Activated CD8-positive, alpha-beta T cell treated with anti-CD3 and anti-CD28 coated beads, Interleukin-2, amount 10 ng/mL, durations not matched to agents 7 days and 5 days (primary cell): ENCODE results near the gene HACD2. TPM values are rescaled to one million over a fixed set of nuclear protein-coding genes. Genes with fewer than 3 reads are reported as not detected.
"Not testable (repeated sequence)": the region's sequence is repeated elsewhere in the genome, so short reads cannot be mapped to it uniquely, and the experiment has no call there.

Experiments
- ATAC-seq: fragments of 150-1000 bp; cut with Tn5 transposase; one replicate; pipeline ENCODE4 v1.10.0; 2021; ENCODE audit warnings: moderate library complexity
- CTCF ChIA-PET: fragments of 350-600 bp; sonication (Branson Sonifier 250); formaldehyde crosslinking; loops from one replicate; lab custom pipeline; 2021; ENCODE audit warnings: antibody characterized with exemption; lab: Charles Lee
- POLR2A ChIA-PET: fragments of 350-600 bp; sonication (Branson Sonifier 250); formaldehyde crosslinking; loops from one replicate; lab custom pipeline; 2021; ENCODE audit warnings: antibody characterized with exemption; lab: Charles Lee
- DNase-seq: peaks from one replicate; pipeline ENCODE4 v3.0.0-alpha.2; 2020
- H3K27ac Mint-ChIP-seq: one replicate; pipeline ENCODE4 v1.8.0; 2021; ENCODE audit warnings: mild to moderate bottlenecking, mixed read lengths
- H3K27me3 Mint-ChIP-seq: one replicate; pipeline ENCODE4 v1.8.0; 2021; ENCODE audit warnings: low read depth, mixed read lengths
- H3K36me3 Mint-ChIP-seq: one replicate; pipeline ENCODE4 v1.8.0; 2021; ENCODE audit warnings: low read depth, mixed read lengths
- H3K4me1 Mint-ChIP-seq: one replicate; pipeline ENCODE4 v1.8.0; 2021; ENCODE audit warnings: low read depth, mixed read lengths
- H3K4me3 Mint-ChIP-seq: one replicate; pipeline ENCODE4 v1.8.0; 2021; ENCODE audit warnings: mild to moderate bottlenecking, mixed read lengths
- H3K9me3 Mint-ChIP-seq: one replicate; pipeline ENCODE4 v1.8.0; 2022; ENCODE audit warnings: mixed read lengths; ENCODE audit not compliant: insufficient read depth
- total RNA-seq, 2 experiments: library from RNA; stranded (reverse); gene quantifications; one replicate each; pipeline ENCODE4 v1.2.3, GENCODE V29; 2021

Gene HACD2
- total RNA-seq, 2 experiments from 2014 or later: 20.7 to 23.8 TPM

DNA sequence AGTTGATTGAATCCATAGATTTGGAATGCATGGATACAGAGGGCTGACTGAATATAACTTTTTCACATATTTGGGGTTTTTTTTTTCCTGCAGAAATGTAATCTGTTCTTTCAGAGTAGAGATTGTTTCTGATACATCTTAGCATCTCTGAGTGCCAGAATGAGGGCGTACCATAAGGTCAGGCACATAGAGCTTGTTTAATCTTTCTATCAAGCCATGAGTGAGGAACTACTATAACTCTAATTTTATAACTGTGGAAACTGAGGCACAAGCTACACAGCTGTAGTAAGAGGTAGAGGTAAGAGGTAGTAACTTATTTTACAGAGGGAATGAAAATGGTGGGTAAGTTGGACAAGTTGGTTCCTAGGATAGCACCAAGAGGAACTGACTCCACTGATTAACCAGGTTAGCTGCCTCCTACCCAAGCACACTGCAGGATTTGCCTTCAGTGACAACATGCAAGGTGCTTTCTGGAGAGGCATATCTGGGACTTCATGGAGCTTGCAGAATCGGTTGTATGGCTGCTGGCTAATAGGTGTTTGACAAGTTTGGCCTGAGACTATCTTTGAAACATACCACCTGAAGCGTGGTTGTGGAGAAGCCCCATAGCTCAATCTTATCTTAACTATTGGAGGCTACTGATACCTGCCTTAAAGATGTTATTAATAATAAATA is 23.5 kb upstream of the HACD2 start:
- ATAC-seq: no peak
- H3K27ac Mint-ChIP-seq: no peak overlapping the region
- CTCF ChIA-PET: interaction anchor here (0.8 kb wide), 1 partner anchor 10 kb away, joined by 4 read pairs; no protein-coding TSS in a partner anchor

GRCh38 chr3:123606527-123606926 is 21.7 kb upstream of the HACD2 start:
- H3K4me3 Mint-ChIP-seq: no peak overlapping the region
- H3K36me3 Mint-ChIP-seq: peaks cover 3% of the 10 kb centered on the region
- H3K27ac Mint-ChIP-seq: no peak overlapping the region
- ChIA-PET POLR2A (no interaction called here), CTCF (interaction anchor here (1.1 kb wide), 1 partner anchor 36 kb away, joined by 3 read pairs; no protein-coding TSS in a partner anchor)
- H3K4me1 Mint-ChIP-seq: peaks cover 3% of the 10 kb centered on the region
- ATAC-seq (no peak), DNase-seq (no peak)
- no peaks in the 10 kb centered on the region for H3K27me3 Mint-ChIP-seq
- H3K9me3 Mint-ChIP-seq: no peaks in the 10 kb centered on the region

More for the DNA sequence above, 23.5 kb upstream of the HACD2 start:
- Mint-ChIP-seq H3K9me3 (no peaks in the 10 kb centered on the region), H3K27me3 (no peaks in the 10 kb centered on the region), H3K4me3 (no peak overlapping the region), H3K36me3 (peaks cover 3% of the 10 kb centered on the region), H3K4me1 (peaks cover 3% of the 10 kb centered on the region)
- POLR2A ChIA-PET: no interaction called here
- DNase-seq: no peak

DNA sequence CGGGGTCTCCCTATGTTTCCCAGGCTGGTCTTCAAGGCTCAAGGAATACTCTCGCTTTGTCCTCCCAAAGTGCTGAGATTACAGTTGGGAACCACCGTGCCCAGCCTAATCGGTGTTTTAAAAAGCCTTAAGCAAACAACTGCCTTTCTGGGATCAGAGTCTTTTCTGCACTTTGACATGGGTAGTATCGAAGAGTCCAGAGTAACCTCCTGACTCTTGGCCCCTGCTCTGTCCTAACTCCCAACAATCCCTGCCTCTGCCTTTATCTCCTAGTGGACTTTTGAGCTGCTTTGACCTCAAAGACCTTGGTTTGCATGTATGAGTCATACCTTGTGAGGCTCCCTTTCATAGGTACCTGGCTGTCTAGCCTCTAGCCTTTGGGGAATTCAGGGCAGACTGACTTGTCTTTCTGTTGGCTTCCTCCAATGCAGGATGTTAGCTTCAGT is 21.0 kb upstream of the HACD2 start:
- Mint-ChIP-seq H3K36me3 (peaks cover 3% of the 10 kb centered on the region), H3K4me1 (no peaks in the 10 kb centered on the region), H3K27me3 (no peaks in the 10 kb centered on the region), H3K9me3 (no peaks in the 10 kb centered on the region), H3K27ac (no peak overlapping the region), H3K4me3 (no peak overlapping the region)
- POLR2A ChIA-PET: no interaction called here
- DNase-seq: no peak
- ATAC-seq: no peak
- CTCF ChIA-PET: interaction anchor here (1.1 kb wide), 1 partner anchor 37 kb away, joined by 3 read pairs; no protein-coding TSS in a partner anchor

- CTCF ChIA-PET, H3K27me3 Mint-ChIP-seq, POLR2A ChIA-PET, H3K4me3 Mint-ChIP-seq, H3K9me3 Mint-ChIP-seq, DNase-seq, ATAC-seq, H3K36me3 Mint-ChIP-seq, H3K4me1 Mint-ChIP-seq, H3K27ac Mint-ChIP-seq: not testable (repeated sequence)
These were observed 18.3 kb upstream of the HACD2 start for GRCh38 chr3:123603153-123603552.

DNA sequence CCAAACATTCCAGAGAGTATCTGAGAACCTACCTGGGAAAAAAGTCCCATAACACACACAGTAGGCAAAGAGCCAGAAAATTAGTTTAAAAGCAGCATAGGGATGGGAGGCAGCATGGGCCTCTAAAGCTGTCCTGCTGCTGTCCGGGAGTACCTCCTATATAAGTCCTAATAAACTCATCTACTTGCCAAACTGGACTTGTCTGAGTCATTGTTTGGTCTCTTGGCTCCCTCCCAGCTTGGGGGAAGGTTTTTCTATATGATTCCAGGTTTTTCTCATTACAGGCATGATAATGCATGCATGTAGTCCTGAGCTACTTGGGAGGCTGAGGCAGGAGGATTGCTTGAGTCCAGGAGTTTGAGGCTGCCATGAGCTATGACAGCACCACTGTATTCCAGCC is 17.5 kb upstream of the HACD2 start:
- Mint-ChIP-seq H3K9me3 (no peaks in the 10 kb centered on the region), H3K27ac (no peak overlapping the region), H3K4me1 (no peaks in the 10 kb centered on the region), H3K4me3 (no peak overlapping the region), H3K36me3 (peaks cover 6% of the 10 kb centered on the region), H3K27me3 (no peaks in the 10 kb centered on the region)
- CTCF ChIA-PET: no interaction called here
- POLR2A ChIA-PET: no interaction called here
- DNase-seq (no peak), ATAC-seq (no peak)

- H3K4me1 Mint-ChIP-seq, DNase-seq, H3K4me3 Mint-ChIP-seq, H3K9me3 Mint-ChIP-seq, CTCF ChIA-PET, H3K36me3 Mint-ChIP-seq, H3K27me3 Mint-ChIP-seq, ATAC-seq, H3K27ac Mint-ChIP-seq, POLR2A ChIA-PET: not testable (repeated sequence)
These were observed 16.0 kb upstream of the HACD2 start for GRCh38 chr3:123600863-123601262.

DNA sequence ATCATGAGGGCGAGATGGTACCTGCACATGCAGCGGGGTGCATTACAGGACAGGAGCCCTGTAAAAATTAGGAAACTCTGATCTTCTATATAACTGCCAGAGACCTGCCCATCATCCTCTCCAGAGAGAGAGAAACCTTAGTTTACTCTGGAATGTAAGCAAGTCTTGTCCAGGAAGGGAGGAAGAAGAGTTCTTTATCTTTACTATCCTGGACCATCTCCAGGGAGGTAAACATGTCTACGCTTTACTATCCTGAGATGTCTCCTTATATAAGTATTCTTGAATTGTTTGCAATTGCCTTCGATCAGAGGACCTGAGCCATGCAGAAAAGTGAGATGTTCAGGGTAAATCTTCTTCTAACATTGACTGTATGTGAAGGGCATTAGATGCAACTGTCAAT is 12.7 kb upstream of the HACD2 start:
- ATAC-seq (no peak), DNase-seq (no peak)
- H3K27me3 Mint-ChIP-seq: no peaks in the 10 kb centered on the region
- peaks cover 4% of the 10 kb centered on the region for H3K9me3 Mint-ChIP-seq
- no peak overlapping the region for H3K4me3 Mint-ChIP-seq
- no peak overlapping the region for H3K27ac Mint-ChIP-seq
- peaks cover 8% of the 10 kb centered on the region for H3K36me3 Mint-ChIP-seq
- H3K4me1 Mint-ChIP-seq: no peaks in the 10 kb centered on the region
- ChIA-PET POLR2A (no interaction called here), CTCF (no interaction called here)

- POLR2A ChIA-PET: no interaction called here
- DNase-seq (no peak), ATAC-seq (no peak)
- CTCF ChIA-PET: interaction anchor here (1.1 kb wide), 1 partner anchor 47 kb away, joined by 4 read pairs; no protein-coding TSS in a partner anchor
- H3K27ac Mint-ChIP-seq: no peak overlapping the region
- H3K27me3 Mint-ChIP-seq: no peaks in the 10 kb centered on the region
- peaks cover 20% of the 10 kb centered on the region for H3K9me3 Mint-ChIP-seq
- no peak overlapping the region for H3K4me3 Mint-ChIP-seq
- peaks cover 25% of the 10 kb centered on the region for H3K36me3 Mint-ChIP-seq
- no peaks in the 10 kb centered on the region for H3K4me1 Mint-ChIP-seq
These were observed 10.7 kb upstream of the HACD2 start for GRCh38 chr3:123595396-123596180.

DNA sequence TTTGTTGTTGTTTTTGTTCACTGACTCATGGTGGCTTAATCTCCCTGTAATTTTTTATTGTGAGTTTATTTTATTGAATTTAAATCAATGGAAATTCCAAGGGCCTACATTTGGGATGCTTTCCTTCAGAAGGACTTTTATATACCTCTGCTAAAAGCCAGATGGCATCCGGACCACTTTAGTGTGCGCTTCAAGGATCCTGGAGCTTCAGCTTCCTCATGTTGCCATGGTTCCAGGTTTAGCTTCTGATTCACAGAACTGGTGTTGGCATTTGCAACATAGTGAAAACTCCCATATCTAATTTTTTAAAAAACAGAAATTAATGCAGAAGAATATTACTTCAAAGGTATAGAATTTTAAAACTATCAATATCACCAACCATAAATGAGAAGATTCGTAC is 8.5 kb upstream of the HACD2 start:
- ChIA-PET POLR2A (no interaction called here), CTCF (interaction anchor here (0.6 kb wide), 1 partner anchor 180 kb away, joined by 3 read pairs; no protein-coding TSS in a partner anchor)
- peaks cover 39% of the 10 kb centered on the region for H3K36me3 Mint-ChIP-seq

DNA sequence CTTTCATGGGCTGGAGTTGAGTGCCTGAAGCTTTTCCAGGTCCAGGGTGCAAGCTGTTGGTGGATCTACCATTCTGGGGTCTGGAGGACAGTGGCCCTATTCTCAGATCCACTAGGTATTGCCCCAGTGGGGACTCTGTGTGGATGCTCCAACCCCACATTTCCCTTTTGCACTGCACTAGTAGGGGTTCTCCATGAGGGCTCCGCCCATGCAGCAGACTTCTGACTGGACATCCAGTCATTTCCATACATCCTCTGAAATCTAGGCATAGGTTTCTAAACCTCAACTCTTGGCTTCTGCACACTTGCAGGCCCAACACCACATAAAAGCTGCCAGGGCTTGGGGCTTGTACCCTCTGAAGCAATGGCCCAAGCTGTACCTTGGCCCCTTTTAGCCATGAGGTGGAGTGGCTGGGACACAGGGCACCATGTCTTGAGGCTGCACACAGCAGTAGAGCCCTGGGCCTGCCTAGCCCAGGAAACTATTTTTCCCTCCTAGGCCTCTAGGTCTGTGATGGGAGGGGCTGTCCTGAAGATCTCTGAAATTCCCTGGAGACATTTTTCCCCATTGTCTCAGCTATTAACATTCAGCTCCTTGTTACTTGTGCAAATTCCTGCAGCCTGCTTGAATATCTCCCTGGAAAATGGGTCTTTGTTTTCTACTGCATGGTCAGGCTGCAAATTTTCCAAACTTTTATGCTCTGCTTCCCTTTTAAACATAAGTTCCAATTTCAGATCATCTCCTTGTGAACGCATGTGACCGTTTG is 6.0 kb upstream of the HACD2 start:
- ATAC-seq (no peak), DNase-seq (no peak)
- CTCF ChIA-PET: no interaction called here
- H3K4me3 Mint-ChIP-seq: no peak overlapping the region
- H3K4me1 Mint-ChIP-seq: peaks cover 6% of the 10 kb centered on the region
- H3K27me3 Mint-ChIP-seq: no peaks in the 10 kb centered on the region
- H3K27ac Mint-ChIP-seq: no peak overlapping the region
- peaks cover 46% of the 10 kb centered on the region for H3K36me3 Mint-ChIP-seq
- peaks cover 34% of the 10 kb centered on the region for H3K9me3 Mint-ChIP-seq
- POLR2A ChIA-PET: no interaction called here

More for the DNA sequence above, 8.5 kb upstream of the HACD2 start:
- no peak overlapping the region for H3K4me3 Mint-ChIP-seq
- no peaks in the 10 kb centered on the region for H3K27me3 Mint-ChIP-seq
- DNase-seq: no peak
- H3K9me3 Mint-ChIP-seq: peaks cover 34% of the 10 kb centered on the region
- H3K27ac Mint-ChIP-seq: no peak overlapping the region
- H3K4me1 Mint-ChIP-seq: no peaks in the 10 kb centered on the region
- no peak for ATAC-seq

- Mint-ChIP-seq H3K4me1 (peaks cover 23% of the 10 kb centered on the region), H3K36me3 (peaks cover 45% of the 10 kb centered on the region), H3K27me3 (no peaks in the 10 kb centered on the region), H3K9me3 (peaks cover 28% of the 10 kb centered on the region), H3K27ac (no peak overlapping the region), H3K4me3 (no peak overlapping the region)
- no peak for ATAC-seq
- no peak for DNase-seq
- CTCF ChIA-PET: interaction anchor here (1.4 kb wide), 1 partner anchor 136 kb away, joined by 3 read pairs; no protein-coding TSS in a partner anchor
- POLR2A ChIA-PET: no interaction called here
These were observed 2.5 kb upstream of the HACD2 start for GRCh38 chr3:123587401-123587800.
